Vagina (tissue), 2 donors: ENCODE measurements around the gene FUT8. TPM values are rescaled to one million over a fixed set of nuclear protein-coding genes. Genes with fewer than 3 reads are reported as not detected.

Experiments
- DNase-seq, 2 donors: peaks; one replicate each; pipeline ENCODE4 v3.0.0-alpha.2; 2017; ENCODE audit errors: extremely low spot score in 2 of 2
- H3K27ac ChIP-seq: fragments of 200-600 bp; sonication (generic); one replicate; pipeline ENCODE4 v1.5.1; 2019
- H3K27me3 ChIP-seq: fragments of 200-600 bp; sonication (generic); one replicate; pipeline ENCODE4 v1.5.1; 2019
- H3K36me3 ChIP-seq, 2 donors: fragments of 200-600 bp; sonication (generic); one replicate each; pipeline ENCODE4 v1.5.1; 2017 to 2019
- H3K4me1 ChIP-seq: fragments of 200-600 bp; sonication (generic); one replicate; pipeline ENCODE4 v1.5.1; 2019
- H3K4me3 ChIP-seq, 2 donors: fragments of 200-600 bp; sonication (generic); 1 replicate in 1 of 2; 2 replicates in 1 of 2; pipeline ENCODE4 v1.5.1; 2016 to 2019
- H3K9me3 ChIP-seq: fragments of 200-600 bp; sonication (generic); one replicate; pipeline ENCODE4 v1.5.1; 2019
- POLR2A ChIP-seq, 2 donors: fragments of 450-650 bp; IDR thresholded peaks; one replicate each; pipeline ENCODE4 v1.6.1; 2017; ENCODE audit warnings: antibody characterized with exemption in 2 of 2, mild to moderate bottlenecking in 2 of 2, moderate library complexity in 2 of 2
- POLR2AphosphoS5 ChIP-seq, 2 donors: sonication (generic); formaldehyde crosslinking; IDR thresholded peaks; one replicate each; pipeline ENCODE4 v1.9.0; 2017; ENCODE audit warnings: antibody characterized with exemption in 2 of 2, mild to moderate bottlenecking in 2 of 2, low read depth in 1 of 2; ENCODE audit not compliant: insufficient read depth in 1 of 2
- intact Hi-C: fragments of 100-400 bp; cut with DNase I; formaldehyde crosslinking; loops from one replicate; pipeline ENCODE4 v1.15.1; 2023
- total RNA-seq: library from RNA; depleted of rRNA; stranded (reverse); fragments of >200 nt; gene quantifications from one replicate; pipeline ENCODE4 v1.2.3, GENCODE V29; 2016
- TF ChIP-seq, protein P1 (sequence below), 3 experiments: fragments of 450-650 bp in 2 of 3; fragments of 200-600 bp in 1 of 3; sonication (generic) in 1 of 3; IDR thresholded peaks; one replicate each; pipeline ENCODE4 v1.5.1; 2017 to 2019; ENCODE audit warnings: antibody characterized with exemption in 3 of 3, mild to moderate bottlenecking in 2 of 3, moderate library complexity in 2 of 3

FUT8 gene
- total RNA-seq, 1 donor from 2014 or later = 35.1 TPM

DNA sequence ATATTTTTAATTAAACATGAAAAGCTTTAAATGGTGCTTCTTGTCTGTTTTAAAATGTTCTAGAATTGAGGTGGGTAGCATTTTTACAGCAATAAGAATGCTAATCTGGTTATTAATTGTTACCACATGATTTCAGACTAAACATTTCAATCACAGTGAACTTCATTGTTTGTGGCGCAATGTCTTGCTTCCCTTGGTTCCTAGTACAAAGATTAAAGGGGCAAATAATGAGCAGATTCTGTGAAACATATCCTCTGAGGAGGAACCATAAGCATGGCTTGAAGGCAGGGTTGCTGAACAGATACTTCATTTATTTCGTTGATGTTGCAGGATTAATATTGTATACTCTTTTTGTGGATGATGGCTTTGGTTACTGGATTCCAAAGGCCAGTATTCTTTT, 162.1 kb downstream of the FUT8 start:
- Histone ChIP-seq H3K9me3 (no peaks in the 10 kb centered on the region), H3K27me3 (no peaks in the 10 kb centered on the region), H3K27ac (no peak overlapping the region), H3K4me3 (no peak overlapping the region), H3K36me3 (no peaks in the 10 kb centered on the region), H3K4me1 (no peaks in the 10 kb centered on the region)
- TF ChIP-seq, protein P1, sequence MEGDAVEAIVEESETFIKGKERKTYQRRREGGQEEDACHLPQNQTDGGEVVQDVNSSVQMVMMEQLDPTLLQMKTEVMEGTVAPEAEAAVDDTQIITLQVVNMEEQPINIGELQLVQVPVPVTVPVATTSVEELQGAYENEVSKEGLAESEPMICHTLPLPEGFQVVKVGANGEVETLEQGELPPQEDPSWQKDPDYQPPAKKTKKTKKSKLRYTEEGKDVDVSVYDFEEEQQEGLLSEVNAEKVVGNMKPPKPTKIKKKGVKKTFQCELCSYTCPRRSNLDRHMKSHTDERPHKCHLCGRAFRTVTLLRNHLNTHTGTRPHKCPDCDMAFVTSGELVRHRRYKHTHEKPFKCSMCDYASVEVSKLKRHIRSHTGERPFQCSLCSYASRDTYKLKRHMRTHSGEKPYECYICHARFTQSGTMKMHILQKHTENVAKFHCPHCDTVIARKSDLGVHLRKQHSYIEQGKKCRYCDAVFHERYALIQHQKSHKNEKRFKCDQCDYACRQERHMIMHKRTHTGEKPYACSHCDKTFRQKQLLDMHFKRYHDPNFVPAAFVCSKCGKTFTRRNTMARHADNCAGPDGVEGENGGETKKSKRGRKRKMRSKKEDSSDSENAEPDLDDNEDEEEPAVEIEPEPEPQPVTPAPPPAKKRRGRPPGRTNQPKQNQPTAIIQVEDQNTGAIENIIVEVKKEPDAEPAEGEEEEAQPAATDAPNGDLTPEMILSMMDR (IDR thresholded peaks at IDR 0.05) = no peak
- no peak for TF ChIP-seq POLR2A (IDR thresholded peaks at IDR 0.05)
- no peak for TF ChIP-seq POLR2AphosphoS5 (IDR thresholded peaks at IDR 0.05; ENCODE audit: insufficient read depth in 1 of 2, low read depth in 1 of 2)
- intact Hi-C loops = no loop called here
- no peak for DNase-seq

DNA sequence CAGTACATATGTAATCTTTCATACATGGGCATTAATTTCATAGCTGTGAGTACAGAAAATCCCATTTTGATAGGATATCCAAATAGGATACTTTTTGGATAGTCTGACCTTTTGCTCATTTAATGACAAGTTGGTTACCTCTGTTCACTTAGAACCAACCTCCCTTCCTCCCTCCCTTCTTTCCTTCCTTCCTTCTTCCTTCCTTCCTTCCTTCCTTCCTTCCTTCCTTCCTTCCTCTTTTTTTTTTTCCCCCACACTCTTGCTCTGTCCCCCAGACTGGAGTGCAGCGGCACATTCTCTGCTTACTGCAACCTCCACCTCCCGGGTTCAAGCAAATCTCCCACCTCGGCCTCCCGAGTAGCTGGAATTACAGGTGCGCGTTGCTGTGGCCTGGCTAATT, 162.9 kb downstream of the FUT8 start:
- intact Hi-C loops = no loop called here

GRCh38 chr14:65580973-65581372, 168.4 kb downstream of the FUT8 start:
- Histone ChIP-seq H3K27ac (no peak overlapping the region), H3K9me3 (no peaks in the 10 kb centered on the region), H3K27me3 (no peaks in the 10 kb centered on the region), H3K36me3 (no peaks in the 10 kb centered on the region), H3K4me3 (no peak overlapping the region), H3K4me1 (no peaks in the 10 kb centered on the region)
- no peak for TF ChIP-seq POLR2A (IDR thresholded peaks at IDR 0.05)
- TF ChIP-seq POLR2AphosphoS5 (IDR thresholded peaks at IDR 0.05; ENCODE audit: insufficient read depth in 1 of 2, low read depth in 1 of 2) = no peak
- TF ChIP-seq, protein P1 (IDR thresholded peaks at IDR 0.05) = no peak
- intact Hi-C loops = no loop called here
- DNase-seq = no peak

More for the DNA sequence above, 162.9 kb downstream of the FUT8 start:
- H3K9me3 ChIP-seq = no peaks in the 10 kb centered on the region
- H3K36me3 ChIP-seq = no peaks in the 10 kb centered on the region
- no peaks in the 10 kb centered on the region for H3K4me1 ChIP-seq
- no peak overlapping the region for H3K27ac ChIP-seq
- H3K4me3 ChIP-seq = no peak overlapping the region
- DNase-seq = no peak
- H3K27me3 ChIP-seq = no peaks in the 10 kb centered on the region
- TF ChIP-seq POLR2AphosphoS5 (IDR thresholded peaks at IDR 0.05; ENCODE audit: insufficient read depth in 1 of 2, low read depth in 1 of 2) (no peak), POLR2A (IDR thresholded peaks at IDR 0.05) (no peak)
- TF ChIP-seq, protein P1 (IDR thresholded peaks at IDR 0.05) = no peak

- Histone ChIP-seq H3K27me3 (no peaks in the 10 kb centered on the region), H3K27ac (no peak overlapping the region), H3K36me3 (no peaks in the 10 kb centered on the region), H3K9me3 (no peaks in the 10 kb centered on the region), H3K4me1 (no peaks in the 10 kb centered on the region), H3K4me3 (no peak overlapping the region)
- no peak for DNase-seq
- intact Hi-C loops = no loop called here
- TF ChIP-seq, protein P1 (IDR thresholded peaks at IDR 0.05) = no peak
- TF ChIP-seq POLR2A (IDR thresholded peaks at IDR 0.05) (no peak), POLR2AphosphoS5 (IDR thresholded peaks at IDR 0.05; ENCODE audit: insufficient read depth in 1 of 2, low read depth in 1 of 2) (no peak)
These were observed 168.8 kb downstream of the FUT8 start for GRCh38 chr14:65581378-65581777.

DNA sequence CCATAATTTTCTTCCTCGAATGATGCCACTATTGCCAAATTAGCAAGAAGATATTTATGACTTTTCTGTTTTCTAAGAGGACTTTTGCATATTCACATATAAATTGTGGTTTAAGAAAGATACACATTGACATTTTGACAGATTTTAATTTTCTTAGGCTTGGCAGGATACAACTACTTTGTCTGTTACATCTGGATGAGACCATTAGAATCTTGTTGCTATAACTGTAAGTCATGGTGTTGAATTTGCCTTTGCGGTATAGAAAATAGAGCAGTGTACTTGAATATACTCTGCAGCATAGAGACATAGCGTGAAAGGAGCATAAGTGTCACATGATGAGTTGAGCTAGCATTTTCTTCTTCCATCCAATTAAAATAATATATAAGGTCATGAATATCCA, 169.3 kb downstream of the FUT8 start:
- H3K27me3 ChIP-seq = no peaks in the 10 kb centered on the region
- TF ChIP-seq, protein P1 (IDR thresholded peaks at IDR 0.05) = no peak
- no peak for TF ChIP-seq POLR2A (IDR thresholded peaks at IDR 0.05)
- no peak overlapping the region for H3K27ac ChIP-seq
- intact Hi-C loops = no loop called here
- no peaks in the 10 kb centered on the region for H3K4me1 ChIP-seq
- H3K36me3 ChIP-seq = no peaks in the 10 kb centered on the region
- no peaks in the 10 kb centered on the region for H3K9me3 ChIP-seq
- DNase-seq = no peak
- H3K4me3 ChIP-seq = no peak overlapping the region
